HL-60 (cell line): ENCODE data around the gene RNF112.
"Not testable (repeated sequence)": the region's sequence is repeated elsewhere in the genome, so short reads cannot be mapped to it uniquely, and the experiment has no call there.

Source experiments
- DNase-seq, 2 experiments: peaks; one replicate each; pipeline ENCODE4 v3.0.0-alpha.2; 2010 to 2020; ENCODE audit warnings: low read depth in 1 of 2, low spot score in 1 of 2
- H3K27ac ChIP-seq: fragments of 250-450 bp; sonication (Bioruptor Pico); replicated peaks from 2 replicates; pipeline ENCODE4 v1.5.1; 2020; ENCODE audit warnings: mild to moderate bottlenecking, moderate library complexity
- H3K27me3 ChIP-seq: fragments of 250-450 bp; sonication (Bioruptor Pico); 2 replicates; pipeline ENCODE4 v1.5.1; 2021; ENCODE audit warnings: mild to moderate bottlenecking, moderate library complexity; ENCODE audit not compliant: insufficient read depth, poor library complexity, severe bottlenecking
- H3K4me3 ChIP-seq: replicated peaks from 2 replicates; pipeline ENCODE4 v1.5.1; 2011; ENCODE audit warnings: mild to moderate bottlenecking, control low read depth, low read length; ENCODE audit not compliant: insufficient read depth
- GABPA ChIP-seq: IDR thresholded peaks from 2 replicates; pipeline ENCODE4 v1.6.1; 2012; ENCODE audit warnings: low read depth
- POLR2AphosphoS5 ChIP-seq: IDR thresholded peaks from 2 replicates; pipeline ENCODE4 v1.6.1; 2012; ENCODE audit warnings: low read depth
- SPI1 ChIP-seq: IDR thresholded peaks from 2 replicates; pipeline ENCODE4 v1.6.1; 2012; ENCODE audit warnings: low read depth, mild to moderate bottlenecking, borderline replicate concordance
- TF ChIP-seq, protein P1 (sequence below): IDR thresholded peaks from 2 replicates; pipeline ENCODE4 v1.6.1; 2012; ENCODE audit warnings: low read depth; ENCODE audit not compliant: insufficient replicate concordance
- TF ChIP-seq, protein P2 (sequence below): IDR thresholded peaks from one replicate; pipeline ENCODE4 v1.5.1; 2011; ENCODE audit warnings: low read length, control low read depth, inconsistent platforms; ENCODE audit not compliant: insufficient read depth

RNF112 gene

DNA sequence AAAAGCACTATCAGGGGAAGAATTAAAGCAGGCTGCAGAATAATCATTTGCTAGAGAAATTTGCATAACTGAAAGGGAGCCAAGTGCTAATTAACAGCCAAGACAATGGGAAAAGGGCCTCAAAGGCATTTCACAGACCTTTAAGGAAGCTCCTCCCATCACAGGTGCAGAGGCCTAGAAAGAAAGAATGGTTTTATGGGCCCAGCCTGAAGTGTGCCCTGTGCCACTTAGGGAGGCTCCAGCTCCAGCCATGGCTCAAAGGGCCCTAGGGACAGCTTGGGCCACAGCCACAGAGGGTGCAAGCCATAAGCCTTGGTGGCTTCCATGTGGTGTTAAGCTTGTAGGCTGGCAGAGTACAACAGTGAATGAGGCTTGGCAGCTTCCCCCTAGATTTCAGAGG lies 50.1 kb downstream of the RNF112 start:
- no peak overlapping the region for H3K27ac ChIP-seq
- H3K27me3 ChIP-seq, result no peaks in the 10 kb centered on the region
- H3K4me3 ChIP-seq, result no peak overlapping the region
- DNase-seq, result no peak
- TF ChIP-seq POLR2AphosphoS5 (no peak), GABPA (no peak), SPI1 (no peak)
- TF ChIP-seq, protein P1, sequence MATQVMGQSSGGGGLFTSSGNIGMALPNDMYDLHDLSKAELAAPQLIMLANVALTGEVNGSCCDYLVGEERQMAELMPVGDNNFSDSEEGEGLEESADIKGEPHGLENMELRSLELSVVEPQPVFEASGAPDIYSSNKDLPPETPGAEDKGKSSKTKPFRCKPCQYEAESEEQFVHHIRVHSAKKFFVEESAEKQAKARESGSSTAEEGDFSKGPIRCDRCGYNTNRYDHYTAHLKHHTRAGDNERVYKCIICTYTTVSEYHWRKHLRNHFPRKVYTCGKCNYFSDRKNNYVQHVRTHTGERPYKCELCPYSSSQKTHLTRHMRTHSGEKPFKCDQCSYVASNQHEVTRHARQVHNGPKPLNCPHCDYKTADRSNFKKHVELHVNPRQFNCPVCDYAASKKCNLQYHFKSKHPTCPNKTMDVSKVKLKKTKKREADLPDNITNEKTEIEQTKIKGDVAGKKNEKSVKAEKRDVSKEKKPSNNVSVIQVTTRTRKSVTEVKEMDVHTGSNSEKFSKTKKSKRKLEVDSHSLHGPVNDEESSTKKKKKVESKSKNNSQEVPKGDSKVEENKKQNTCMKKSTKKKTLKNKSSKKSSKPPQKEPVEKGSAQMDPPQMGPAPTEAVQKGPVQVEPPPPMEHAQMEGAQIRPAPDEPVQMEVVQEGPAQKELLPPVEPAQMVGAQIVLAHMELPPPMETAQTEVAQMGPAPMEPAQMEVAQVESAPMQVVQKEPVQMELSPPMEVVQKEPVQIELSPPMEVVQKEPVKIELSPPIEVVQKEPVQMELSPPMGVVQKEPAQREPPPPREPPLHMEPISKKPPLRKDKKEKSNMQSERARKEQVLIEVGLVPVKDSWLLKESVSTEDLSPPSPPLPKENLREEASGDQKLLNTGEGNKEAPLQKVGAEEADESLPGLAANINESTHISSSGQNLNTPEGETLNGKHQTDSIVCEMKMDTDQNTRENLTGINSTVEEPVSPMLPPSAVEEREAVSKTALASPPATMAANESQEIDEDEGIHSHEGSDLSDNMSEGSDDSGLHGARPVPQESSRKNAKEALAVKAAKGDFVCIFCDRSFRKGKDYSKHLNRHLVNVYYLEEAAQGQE, result no peak
- TF ChIP-seq, protein P2, sequence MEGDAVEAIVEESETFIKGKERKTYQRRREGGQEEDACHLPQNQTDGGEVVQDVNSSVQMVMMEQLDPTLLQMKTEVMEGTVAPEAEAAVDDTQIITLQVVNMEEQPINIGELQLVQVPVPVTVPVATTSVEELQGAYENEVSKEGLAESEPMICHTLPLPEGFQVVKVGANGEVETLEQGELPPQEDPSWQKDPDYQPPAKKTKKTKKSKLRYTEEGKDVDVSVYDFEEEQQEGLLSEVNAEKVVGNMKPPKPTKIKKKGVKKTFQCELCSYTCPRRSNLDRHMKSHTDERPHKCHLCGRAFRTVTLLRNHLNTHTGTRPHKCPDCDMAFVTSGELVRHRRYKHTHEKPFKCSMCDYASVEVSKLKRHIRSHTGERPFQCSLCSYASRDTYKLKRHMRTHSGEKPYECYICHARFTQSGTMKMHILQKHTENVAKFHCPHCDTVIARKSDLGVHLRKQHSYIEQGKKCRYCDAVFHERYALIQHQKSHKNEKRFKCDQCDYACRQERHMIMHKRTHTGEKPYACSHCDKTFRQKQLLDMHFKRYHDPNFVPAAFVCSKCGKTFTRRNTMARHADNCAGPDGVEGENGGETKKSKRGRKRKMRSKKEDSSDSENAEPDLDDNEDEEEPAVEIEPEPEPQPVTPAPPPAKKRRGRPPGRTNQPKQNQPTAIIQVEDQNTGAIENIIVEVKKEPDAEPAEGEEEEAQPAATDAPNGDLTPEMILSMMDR, result no peak

DNA sequence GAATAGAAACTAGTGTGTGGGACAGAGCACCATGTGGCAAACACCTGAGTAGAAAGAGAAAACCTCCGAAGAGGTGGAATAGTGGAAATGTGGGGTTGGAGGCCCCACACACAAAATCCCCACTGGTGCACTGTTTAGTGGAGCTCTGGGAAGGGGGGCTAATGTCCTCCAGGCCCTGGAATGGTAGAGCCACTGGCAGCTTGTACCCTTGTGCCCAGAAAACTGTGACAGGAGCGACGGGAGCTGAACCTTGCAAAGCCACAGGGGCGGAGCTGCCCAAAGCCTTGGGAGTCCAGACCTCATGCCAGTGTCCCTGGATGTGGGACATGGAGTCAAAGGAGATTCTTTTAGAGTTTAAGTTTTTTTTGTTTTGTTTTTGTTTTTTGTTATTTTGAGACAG lies 50.6 kb downstream of the RNF112 start:
- DNase-seq, result no peak
- Histone ChIP-seq H3K4me3 (no peak overlapping the region), H3K27ac (no peak overlapping the region), H3K27me3 (no peaks in the 10 kb centered on the region)
- TF ChIP-seq, protein P2, result no peak
- TF ChIP-seq, protein P1, result no peak
- no peak for TF ChIP-seq SPI1
- TF ChIP-seq GABPA, result no peak
- TF ChIP-seq POLR2AphosphoS5, result no peak

DNA sequence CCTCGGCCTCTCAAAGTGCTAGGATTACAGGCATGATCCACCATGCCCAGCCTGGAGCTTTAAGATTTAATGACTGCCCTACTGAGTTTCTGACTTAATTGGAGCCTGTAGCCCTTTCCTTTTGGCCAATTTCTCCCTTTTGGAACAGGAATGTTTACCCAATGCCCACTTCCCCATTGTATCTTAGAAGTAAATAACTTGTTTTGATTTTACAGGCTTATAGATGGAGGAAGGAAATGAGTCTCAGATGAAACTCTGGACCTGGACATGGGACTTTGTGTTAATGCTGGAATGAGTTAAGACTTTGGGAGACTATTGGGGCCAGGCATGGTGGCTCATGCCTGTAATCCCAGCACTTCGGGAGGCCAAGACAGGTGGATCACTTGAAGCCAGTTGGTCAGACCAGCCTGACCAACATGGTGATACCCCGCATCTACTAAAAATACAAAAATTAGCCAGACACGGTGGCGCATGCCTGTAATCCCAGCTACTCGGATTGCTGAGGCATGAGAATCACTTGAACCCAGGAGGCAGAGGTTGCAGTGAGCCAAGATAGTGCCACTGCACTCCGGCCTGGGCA lies 51.5 kb downstream of the RNF112 start:
- not testable (repeated sequence) for H3K27me3 ChIP-seq, DNase-seq, H3K4me3 ChIP-seq
- peak overlapping the region; percentile 52 for H3K27ac ChIP-seq

DNA sequence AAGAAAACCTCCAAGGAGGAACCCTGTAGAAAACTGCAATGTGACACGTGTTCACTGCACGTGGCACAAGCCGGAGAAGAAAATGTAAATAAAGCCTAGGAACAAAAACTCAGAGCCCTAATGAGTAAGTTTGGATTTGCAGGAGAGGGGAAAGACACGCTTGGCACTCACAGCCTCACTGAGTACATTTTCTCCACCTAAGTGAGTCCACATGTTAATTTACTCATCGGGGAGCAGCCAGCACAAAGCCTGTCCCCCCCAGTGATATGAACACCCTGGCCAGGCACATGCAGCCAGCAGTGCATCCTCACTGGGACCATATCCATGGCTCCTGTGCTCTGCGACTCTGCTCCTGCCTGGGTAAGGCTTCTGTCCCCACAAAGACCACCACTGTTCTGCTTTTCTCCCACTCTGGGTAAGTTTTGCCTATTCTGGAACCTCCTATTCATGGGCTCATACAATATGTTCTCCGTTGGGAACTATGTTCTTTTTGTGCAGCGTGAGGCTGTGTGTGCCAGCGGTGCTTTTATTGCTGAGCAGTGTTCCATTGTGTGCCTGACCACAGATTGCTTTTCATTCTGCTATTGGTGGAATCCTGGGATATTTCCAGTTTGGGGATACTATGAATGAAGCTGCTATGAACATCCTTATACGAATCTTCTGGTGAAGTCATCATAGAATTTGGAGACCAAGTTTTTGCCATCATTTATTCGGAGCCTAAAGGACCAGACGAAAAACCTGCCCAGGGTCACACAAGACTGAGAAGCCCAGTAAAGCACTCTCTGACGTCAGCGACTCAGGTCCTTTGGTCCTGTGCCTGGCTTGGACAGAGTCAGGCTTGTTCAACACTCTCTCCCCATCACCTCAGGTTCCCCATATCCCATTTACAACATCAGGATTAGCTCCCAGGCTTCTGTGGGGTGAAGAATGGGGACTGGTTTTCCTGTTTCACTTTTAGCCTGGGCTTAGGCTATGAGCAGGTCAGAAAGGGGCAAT lies 53.3 kb downstream of the RNF112 start:
- no peak overlapping the region for H3K4me3 ChIP-seq
- peak overlapping the region; percentile 52 for H3K27ac ChIP-seq
- TF ChIP-seq, protein P1, result no peak
- DNase-seq, result no peak
- no peaks in the 10 kb centered on the region for H3K27me3 ChIP-seq
